Naive B cell (primary cell): Measurements from ENCODE around the gene MT1F. TPM values are rescaled to one million over a fixed set of nuclear protein-coding genes. Genes with fewer than 3 reads are reported as not detected.

Source experiments
- ATAC-seq, 2 donors: fragments of 150-1000 bp; cut with Tn5 transposase; 2 replicates each; pipeline ENCODE4 v1.10.0; 2021; ENCODE audit warnings: low read depth in 2 of 2, mild to moderate bottlenecking in 2 of 2, moderate library complexity in 2 of 2
- DNase-seq: peaks from one replicate; pipeline ENCODE4 v3.0.0; 2022
- H3K27ac Mint-ChIP-seq, 6 donors: one replicate each; pipeline ENCODE4 v1.8.0; 2020 to 2022; ENCODE audit warnings: mild to moderate bottlenecking in 6 of 6, mixed read lengths in 6 of 6, moderate library complexity in 5 of 6, inconsistent platforms in 2 of 6
- H3K27me3 Mint-ChIP-seq, 3 donors: one replicate each; pipeline ENCODE4 v1.8.0; 2021 to 2022; ENCODE audit warnings: mixed read lengths in 3 of 3, mild to moderate bottlenecking in 1 of 3
- H3K36me3 Mint-ChIP-seq, 2 donors: one replicate each; pipeline ENCODE4 v1.8.0; 2020 to 2022; ENCODE audit warnings: mixed read lengths in 2 of 2, inconsistent platforms in 1 of 2, mild to moderate bottlenecking in 1 of 2
- H3K4me1 Mint-ChIP-seq, 3 donors: one replicate each; pipeline ENCODE4 v1.8.0; 2020 to 2022; ENCODE audit warnings: mixed read lengths in 3 of 3, inconsistent platforms in 1 of 3, mild to moderate bottlenecking in 1 of 3, moderate library complexity in 1 of 3
- H3K4me3 Mint-ChIP-seq, 8 donors: one replicate each; pipeline ENCODE4 v1.8.0; 2020 to 2022; ENCODE audit warnings: mild to moderate bottlenecking in 8 of 8, mixed read lengths in 8 of 8, moderate library complexity in 8 of 8, inconsistent platforms in 2 of 8
- H3K9me3 Mint-ChIP-seq, 7 donors: one replicate each; pipeline ENCODE4 v1.8.0; 2020 to 2022; ENCODE audit warnings: mixed read lengths in 7 of 7, mild to moderate bottlenecking in 5 of 7, inconsistent platforms in 2 of 7, moderate library complexity in 1 of 7
- polyA plus RNA-seq, 6 donors: library from polyadenylated mRNA; unstranded; fragments of 300-500 nt; fragmentation: Illumina TruSeq; gene quantifications; one replicate each; pipeline ENCODE4 v1.2.3, GENCODE V29; 2021; ENCODE audit warnings: low read depth in 6 of 6

Gene MT1F
- 10 to 100 TPM in 1 of 6 donors, 1 to 10 TPM in 5; 4.0 to 10.3 (median 4.6) TPM for polyA plus RNA-seq

- peak within 1 kb of the TSS in 4 of 6 donors; percentile 69 to 81 (median 78) for H3K27ac Mint-ChIP-seq
- peak; percentile 66 to 72 for ATAC-seq
Observed at GRCh38 chr16:56657555-56658326, at the start of gene MT1F. TSS of gene MT1F (plus strand) at chr16:56657959. CDS start at chr16:56658059, 100 bp downstream.

GRCh38 chr16:56608043-56608875, 49.5 kb upstream of the MT1F start, which contains the start of gene MT2A:
TSS of gene MT2A (plus strand) at chr16:56608584. CDS start at chr16:56608656, 72 bp downstream.
- peaks cover 33 to 46% (median 43%) of the 10 kb centered on the region in 3 donors for H3K4me1 Mint-ChIP-seq
- peaks cover 0 to 3% (median 0%) of the 10 kb centered on the region in 7 donors for H3K9me3 Mint-ChIP-seq
- DNase-seq = peak; percentile 70
- peak within 1 kb of the TSS; percentile 35 to 96 (median 78) for H3K27ac Mint-ChIP-seq
- ATAC-seq = peak; percentile 82 to 86
- H3K36me3 Mint-ChIP-seq = no peaks in the 10 kb centered on the region
- H3K27me3 Mint-ChIP-seq = peaks cover 0 to 8% (median 5%) of the 10 kb centered on the region in 3 donors
- peak within 1 kb of the TSS; percentile 86 to 100 (median 94) for H3K4me3 Mint-ChIP-seq

More at GRCh38 chr16:56657555-56658326, at the start of gene MT1F:
- peak; percentile 27 for DNase-seq
- no peaks in the 10 kb centered on the region for H3K9me3 Mint-ChIP-seq
- peaks cover 22 to 35% (median 24%) of the 10 kb centered on the region in 3 donors for H3K4me1 Mint-ChIP-seq
- no peaks in the 10 kb centered on the region for H3K36me3 Mint-ChIP-seq
- H3K4me3 Mint-ChIP-seq = peak within 1 kb of the TSS; percentile 90 to 97 (median 96)
- peaks cover 16 to 49% (median 29%) of the 10 kb centered on the region in 3 donors for H3K27me3 Mint-ChIP-seq

- Mint-ChIP-seq H3K4me1 (peaks cover 33 to 46% (median 43%) of the 10 kb centered on the region in 3 donors), H3K27me3 (peaks cover 0 to 4% (median 0%) of the 10 kb centered on the region in 3 donors), H3K27ac (peak overlapping the region in 4 of 6 donors; percentile 66 to 85 (median 74)), H3K9me3 (peaks cover 0 to 3% (median 0%) of the 10 kb centered on the region in 7 donors), H3K36me3 (no peaks in the 10 kb centered on the region), H3K4me3 (peak overlapping the region; percentile 86 to 100 (median 94))
- DNase-seq (no peak), ATAC-seq (no peak)
Observed at GRCh38 chr16:56608876-56609462, 48.8 kb upstream of the MT1F start.

DNA sequence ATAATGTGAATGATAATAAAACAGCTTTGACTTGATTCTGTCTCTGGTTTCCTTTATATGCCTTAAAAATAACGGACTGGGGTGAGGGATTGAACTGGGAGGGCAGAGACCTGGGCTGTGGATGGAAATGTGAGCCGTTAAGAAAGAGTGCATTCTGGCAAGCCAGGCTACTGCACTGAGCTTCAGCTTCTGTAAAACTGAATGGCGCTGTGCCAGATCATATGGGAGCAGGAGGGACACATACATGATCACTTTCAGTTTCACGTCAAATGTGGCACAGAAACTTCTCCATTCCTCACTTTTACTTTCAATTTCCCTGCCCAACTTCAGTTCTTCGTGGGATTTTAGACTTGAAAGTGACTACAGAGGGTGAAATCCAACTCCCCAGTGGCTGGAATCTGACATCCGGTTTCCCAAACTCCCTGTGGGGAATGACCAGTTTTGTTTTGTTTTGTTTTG, 48.3 kb upstream of the MT1F start:
- H3K36me3 Mint-ChIP-seq = no peaks in the 10 kb centered on the region
- peak; percentile 80 for DNase-seq
- peaks cover 33 to 46% (median 43%) of the 10 kb centered on the region in 3 donors for H3K4me1 Mint-ChIP-seq
- peak; percentile 82 to 84 for ATAC-seq
- peaks cover 0 to 4% (median 0%) of the 10 kb centered on the region in 3 donors for H3K27me3 Mint-ChIP-seq
- H3K9me3 Mint-ChIP-seq = peaks cover 0 to 3% (median 0%) of the 10 kb centered on the region in 7 donors
- H3K4me3 Mint-ChIP-seq = peak overlapping the region; percentile 86 to 100 (median 94)
- H3K27ac Mint-ChIP-seq = peak overlapping the region in 5 of 6 donors; percentile 73 to 85 (median 82)

DNA sequence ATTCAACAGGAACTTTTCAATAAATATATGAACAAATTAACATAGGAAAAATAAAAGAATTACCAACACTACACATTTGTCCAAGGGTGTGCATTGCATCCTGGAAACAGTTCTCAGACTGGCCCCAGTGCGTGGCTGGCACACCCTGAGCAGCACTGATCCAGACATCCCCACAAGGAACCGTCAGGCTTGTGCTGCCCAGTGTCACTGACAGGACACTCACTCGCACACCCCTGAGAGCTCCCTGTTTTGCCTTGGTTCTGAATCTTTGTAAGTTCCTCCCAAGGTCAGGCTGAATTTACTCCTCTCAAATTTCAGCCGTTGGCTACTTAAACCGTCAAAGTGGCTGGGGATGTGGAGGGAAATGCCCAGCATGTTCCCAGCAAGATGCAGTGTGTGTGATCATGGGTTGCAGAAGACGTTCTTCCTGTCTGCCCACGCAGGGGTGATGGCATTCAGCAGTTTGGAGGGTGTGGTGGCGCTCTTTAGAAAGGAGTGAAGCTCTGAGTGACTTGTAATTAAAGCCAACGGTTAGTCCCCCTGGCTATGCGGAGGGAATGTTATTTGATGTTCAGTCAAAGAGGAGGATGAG, 47.6 kb upstream of the MT1F start:
- peaks cover 33 to 46% (median 43%) of the 10 kb centered on the region in 3 donors for H3K4me1 Mint-ChIP-seq
- H3K27me3 Mint-ChIP-seq = peaks cover 0 to 4% (median 0%) of the 10 kb centered on the region in 3 donors
- ATAC-seq (peak; percentile 11 to 12), DNase-seq (peak; percentile 15)
- H3K9me3 Mint-ChIP-seq = peaks cover 0 to 3% (median 0%) of the 10 kb centered on the region in 7 donors
- peak overlapping the region; percentile 86 to 100 (median 94) for H3K4me3 Mint-ChIP-seq
- peak overlapping the region; percentile 73 to 96 (median 84) for H3K27ac Mint-ChIP-seq
- H3K36me3 Mint-ChIP-seq = no peaks in the 10 kb centered on the region

DNA sequence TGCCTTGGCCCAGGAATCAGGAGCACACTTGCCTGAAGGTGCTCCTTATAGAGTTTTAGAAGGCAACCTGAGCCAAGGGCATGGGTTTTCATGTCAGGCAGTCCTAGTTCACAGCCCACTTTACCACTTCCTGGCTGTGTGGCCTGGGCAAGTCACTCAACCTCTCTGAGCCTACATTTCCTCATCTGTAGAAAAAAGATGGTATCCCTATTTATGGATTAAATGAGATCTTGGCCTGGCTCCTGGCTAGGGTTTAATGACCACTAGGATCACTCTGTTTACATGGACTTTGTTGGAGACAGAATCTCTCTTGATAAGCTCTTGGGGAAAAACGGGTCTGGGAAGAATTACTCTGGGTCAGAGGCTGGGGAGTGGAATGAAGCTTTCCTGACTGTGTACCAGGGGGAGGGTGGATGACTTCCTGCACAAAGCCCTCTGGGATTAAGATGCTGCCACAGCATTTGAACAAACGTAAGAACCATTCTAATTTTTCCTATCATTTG, 47.1 kb upstream of the MT1F start:
- ATAC-seq = no peak
- H3K9me3 Mint-ChIP-seq = peaks cover 0 to 2% (median 0%) of the 10 kb centered on the region in 7 donors
- DNase-seq = no peak
- H3K36me3 Mint-ChIP-seq = no peaks in the 10 kb centered on the region
- peaks cover 33 to 46% (median 43%) of the 10 kb centered on the region in 3 donors for H3K4me1 Mint-ChIP-seq
- H3K27me3 Mint-ChIP-seq = peaks cover 0 to 4% (median 0%) of the 10 kb centered on the region in 3 donors
- peak overlapping the region in 3 of 6 donors; percentile 75 to 96 (median 89) for H3K27ac Mint-ChIP-seq
- H3K4me3 Mint-ChIP-seq = peak overlapping the region; percentile 47 to 96 (median 82)

DNA sequence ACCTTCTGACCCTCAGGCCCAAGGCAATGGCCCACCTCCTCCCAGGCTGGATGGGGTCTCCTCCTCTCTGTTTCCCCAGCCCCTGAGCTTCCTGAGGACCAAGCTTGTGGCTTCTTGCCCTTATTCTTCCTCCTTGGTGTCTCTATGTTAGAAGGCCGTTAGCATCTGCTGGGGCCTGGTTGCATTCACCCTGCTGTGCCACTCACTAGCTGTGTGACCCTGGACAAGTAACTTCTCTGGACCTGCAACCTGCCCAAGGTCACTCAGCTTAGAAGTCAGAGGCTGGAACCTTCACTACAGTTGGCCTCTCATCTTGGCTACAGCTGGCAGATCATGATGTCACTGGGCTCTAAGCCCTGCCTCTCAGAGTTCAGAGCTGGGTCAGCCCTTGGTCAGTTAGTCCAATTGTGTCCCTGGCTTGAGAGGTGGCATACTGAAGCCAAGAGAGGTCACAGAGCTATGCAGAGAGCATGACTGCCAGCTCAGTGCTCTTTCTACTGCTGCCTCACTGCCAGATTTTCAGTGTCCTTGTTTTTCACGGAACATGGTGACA, 46.4 kb upstream of the MT1F start:
- Mint-ChIP-seq H3K4me3 (peak overlapping the region in 7 of 8 donors; percentile 34 to 92 (median 50)), H3K36me3 (no peaks in the 10 kb centered on the region), H3K27ac (peak overlapping the region in 4 of 6 donors; percentile 54 to 87 (median 76)), H3K27me3 (peaks cover 0 to 5% (median under 1%) of the 10 kb centered on the region in 3 donors), H3K4me1 (peaks cover 33 to 46% (median 43%) of the 10 kb centered on the region in 3 donors), H3K9me3 (no peaks in the 10 kb centered on the region)
- ATAC-seq (no peak), DNase-seq (no peak)

- DNase-seq = no peak
- Mint-ChIP-seq H3K27ac (no peak overlapping the region), H3K36me3 (no peaks in the 10 kb centered on the region), H3K4me3 (no peak overlapping the region), H3K27me3 (peaks cover 16 to 24% (median 23%) of the 10 kb centered on the region in 3 donors), H3K9me3 (peaks cover 0 to 4% (median 0%) of the 10 kb centered on the region in 7 donors), H3K4me1 (peaks cover 30 to 39% (median 36%) of the 10 kb centered on the region in 3 donors)
- no peak for ATAC-seq
Observed at GRCh38 chr16:56613706-56614105, 44.1 kb upstream of the MT1F start.

GRCh38 chr16:56614549-56614991, 43.2 kb upstream of the MT1F start:
- ATAC-seq = no peak
- Mint-ChIP-seq H3K9me3 (peaks cover 0 to 4% (median 0%) of the 10 kb centered on the region in 7 donors), H3K4me1 (peaks cover 22 to 30% (median 27%) of the 10 kb centered on the region in 3 donors), H3K4me3 (peak overlapping the region in 1 of 8 donors; percentile 25), H3K36me3 (no peaks in the 10 kb centered on the region), H3K27ac (no peak overlapping the region), H3K27me3 (peaks cover 21 to 32% (median 32%) of the 10 kb centered on the region in 3 donors)
- DNase-seq = no peak

GRCh38 chr16:56615353-56615752, 42.4 kb upstream of the MT1F start:
- H3K27ac Mint-ChIP-seq = no peak overlapping the region
- H3K36me3 Mint-ChIP-seq = no peaks in the 10 kb centered on the region
- no peak overlapping the region for H3K4me3 Mint-ChIP-seq
- peaks cover 21 to 40% (median 36%) of the 10 kb centered on the region in 3 donors for H3K27me3 Mint-ChIP-seq
- peaks cover 17 to 23% (median 20%) of the 10 kb centered on the region in 3 donors for H3K4me1 Mint-ChIP-seq
- DNase-seq (no peak), ATAC-seq (no peak)
- H3K9me3 Mint-ChIP-seq = peaks cover 0 to 4% (median 0%) of the 10 kb centered on the region in 7 donors

DNA sequence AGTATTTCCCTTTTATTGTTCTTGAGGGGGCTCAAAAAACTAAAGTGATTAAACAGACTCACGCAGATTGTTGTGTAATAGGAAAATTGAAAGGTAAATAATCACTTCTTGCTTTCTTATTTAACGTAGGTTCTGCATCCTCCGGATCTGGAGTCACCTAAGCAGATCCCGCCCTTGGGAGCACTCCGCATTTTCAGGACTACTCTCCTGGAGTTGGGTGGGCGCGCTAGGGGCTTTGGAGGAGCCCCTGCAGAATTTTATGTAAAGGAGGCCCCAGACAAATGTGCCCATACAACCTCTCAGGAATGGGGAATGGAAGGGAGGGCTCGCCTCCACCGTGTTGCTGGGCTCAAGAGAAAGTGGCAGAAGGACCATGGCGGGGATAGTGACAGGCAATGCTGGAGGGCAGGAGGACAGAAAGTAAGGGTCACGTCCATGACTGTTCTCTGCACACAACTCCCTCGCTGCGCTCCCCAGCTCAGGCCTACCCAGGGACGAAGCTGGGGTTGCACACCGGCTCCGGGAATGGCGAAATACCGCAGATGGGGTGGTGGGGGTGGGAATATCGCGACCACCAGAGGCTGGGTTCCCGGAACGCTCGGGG, 41.0 kb upstream of the MT1F start:
- Mint-ChIP-seq H3K9me3 (peaks cover 0 to 4% (median 0%) of the 10 kb centered on the region in 7 donors), H3K4me1 (peaks cover 7 to 12% (median 10%) of the 10 kb centered on the region in 3 donors), H3K27ac (no peak overlapping the region), H3K36me3 (no peaks in the 10 kb centered on the region), H3K4me3 (peak overlapping the region in 5 of 8 donors; percentile 5 to 61 (median 59)), H3K27me3 (peaks cover 24 to 48% (median 46%) of the 10 kb centered on the region in 3 donors)
- ATAC-seq (no peak), DNase-seq (no peak)
